ENCODE results near the gene LRP4.

DNA sequence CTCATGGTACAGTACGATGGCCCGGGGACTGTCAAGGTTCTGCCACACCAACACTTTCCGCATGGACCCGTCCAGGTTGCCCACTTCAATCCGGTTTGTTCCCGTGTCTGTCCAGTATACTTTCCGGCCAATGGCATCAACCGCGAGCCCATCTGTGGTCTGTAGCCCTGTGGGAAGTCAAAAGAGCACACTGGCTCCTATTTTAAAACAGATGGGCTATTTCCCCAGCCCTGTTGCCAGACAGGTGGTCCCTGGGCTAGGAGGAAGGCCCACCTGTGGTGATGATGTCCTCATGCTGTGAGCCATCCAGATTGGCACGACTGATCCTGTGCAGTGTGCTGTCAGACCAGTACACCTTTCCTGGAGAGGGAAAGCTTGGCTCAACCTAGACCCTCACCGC is 41.9 kb downstream of the LRP4 start:
- TF ChIP-seq POLR2A (IDR thresholded peaks at IDR 0.05), result no peak
- TF ChIP-seq, protein P1, sequence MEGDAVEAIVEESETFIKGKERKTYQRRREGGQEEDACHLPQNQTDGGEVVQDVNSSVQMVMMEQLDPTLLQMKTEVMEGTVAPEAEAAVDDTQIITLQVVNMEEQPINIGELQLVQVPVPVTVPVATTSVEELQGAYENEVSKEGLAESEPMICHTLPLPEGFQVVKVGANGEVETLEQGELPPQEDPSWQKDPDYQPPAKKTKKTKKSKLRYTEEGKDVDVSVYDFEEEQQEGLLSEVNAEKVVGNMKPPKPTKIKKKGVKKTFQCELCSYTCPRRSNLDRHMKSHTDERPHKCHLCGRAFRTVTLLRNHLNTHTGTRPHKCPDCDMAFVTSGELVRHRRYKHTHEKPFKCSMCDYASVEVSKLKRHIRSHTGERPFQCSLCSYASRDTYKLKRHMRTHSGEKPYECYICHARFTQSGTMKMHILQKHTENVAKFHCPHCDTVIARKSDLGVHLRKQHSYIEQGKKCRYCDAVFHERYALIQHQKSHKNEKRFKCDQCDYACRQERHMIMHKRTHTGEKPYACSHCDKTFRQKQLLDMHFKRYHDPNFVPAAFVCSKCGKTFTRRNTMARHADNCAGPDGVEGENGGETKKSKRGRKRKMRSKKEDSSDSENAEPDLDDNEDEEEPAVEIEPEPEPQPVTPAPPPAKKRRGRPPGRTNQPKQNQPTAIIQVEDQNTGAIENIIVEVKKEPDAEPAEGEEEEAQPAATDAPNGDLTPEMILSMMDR (IDR thresholded peaks at IDR 0.05), result no peak
